Activated T-helper 2 cell treated with anti-CD3 and anti-CD28 coated beads, Interferon-gamma antibody, Interleukin-2, Interleukin-4, amounts not matched to agents 10 μg/mL and 5 μg/mL and 100 μg/mL, durations not matched to agents 14 hours and 24 hours and 36 hours (primary cell): Measurements from ENCODE around the gene CENPP. TPM values are rescaled to one million over a fixed set of nuclear protein-coding genes. Genes with fewer than 3 reads are reported as not detected.

ENCODE experiments used
- DNase-seq: peaks from one replicate; pipeline ENCODE4 v3.0.0; 2021; ENCODE audit warnings: low spot score
- H3K27ac Mint-ChIP-seq: one replicate; pipeline ENCODE4 v1.8.0; 2021; ENCODE audit warnings: mixed read lengths
- H3K27me3 Mint-ChIP-seq: one replicate; pipeline ENCODE4 v1.8.0; 2021; ENCODE audit warnings: low read depth, mixed read lengths
- H3K36me3 Mint-ChIP-seq: one replicate; pipeline ENCODE4 v1.8.0; 2021; ENCODE audit warnings: low read depth, mixed read lengths
- H3K4me1 Mint-ChIP-seq: one replicate; pipeline ENCODE4 v1.8.0; 2021; ENCODE audit warnings: low read depth, mixed read lengths
- H3K4me3 Mint-ChIP-seq: one replicate; pipeline ENCODE4 v1.8.0; 2021; ENCODE audit warnings: low read depth, mild to moderate bottlenecking, moderate library complexity, mixed read lengths
- H3K9me3 Mint-ChIP-seq: one replicate; pipeline ENCODE4 v1.8.0; 2021; ENCODE audit warnings: mixed read lengths
- intact Hi-C: fragments of 100-400 bp; cut with micrococcal nuclease; formaldehyde crosslinking; loops from one replicate; pipeline ENCODE4 v1.15.1; 2023
- total RNA-seq: library from RNA; stranded (reverse); gene quantifications from 2 replicates; pipeline ENCODE4 v1.2.3, GENCODE V29; 2022

The CENPP gene
- total RNA-seq, 1 donor from 2014 or later: 19.2 TPM

- H3K27ac Mint-ChIP-seq: no peak overlapping the region
- peaks cover 21% of the 10 kb centered on the region for H3K4me1 Mint-ChIP-seq
- peaks cover 18% of the 10 kb centered on the region for H3K36me3 Mint-ChIP-seq
- no peaks in the 10 kb centered on the region for H3K9me3 Mint-ChIP-seq
- no peaks in the 10 kb centered on the region for H3K27me3 Mint-ChIP-seq
- DNase-seq: no peak
- intact Hi-C loops: no loop called here
- H3K4me3 Mint-ChIP-seq: no peak overlapping the region
Observed at GRCh38 chr9:92661127-92661526, 335.4 kb downstream of the CENPP start.

DNA sequence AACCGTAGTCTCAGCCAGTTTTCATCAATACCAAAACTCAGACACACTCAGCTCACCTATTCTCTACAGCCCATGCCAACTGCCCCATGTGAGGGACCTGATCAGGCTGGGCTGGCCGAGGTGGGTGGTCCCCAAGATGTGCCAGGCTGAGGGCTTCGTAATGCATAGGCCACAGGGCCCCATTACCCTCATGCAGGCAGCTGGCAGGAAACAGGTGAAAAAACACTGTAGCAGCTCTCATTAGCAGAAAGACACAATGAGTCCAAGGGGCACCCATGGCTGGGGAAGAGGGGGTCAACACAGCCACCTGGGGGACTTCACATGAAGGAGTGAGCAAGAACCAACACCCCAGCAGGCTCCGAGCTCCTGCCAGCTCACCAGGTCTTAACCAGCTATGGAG lies 336.0 kb downstream of the CENPP start:
- Mint-ChIP-seq H3K9me3 (no peaks in the 10 kb centered on the region), H3K4me1 (peaks cover 22% of the 10 kb centered on the region), H3K4me3 (no peak overlapping the region), H3K36me3 (peaks cover 15% of the 10 kb centered on the region), H3K27ac (peak overlapping the region; percentile 2), H3K27me3 (no peaks in the 10 kb centered on the region)
- intact Hi-C loops: no loop called here
- DNase-seq: no peak

GRCh38 chr9:92663126-92663525 lies 337.4 kb downstream of the CENPP start:
- peaks cover 22% of the 10 kb centered on the region for H3K36me3 Mint-ChIP-seq
- H3K9me3 Mint-ChIP-seq: no peaks in the 10 kb centered on the region

DNA sequence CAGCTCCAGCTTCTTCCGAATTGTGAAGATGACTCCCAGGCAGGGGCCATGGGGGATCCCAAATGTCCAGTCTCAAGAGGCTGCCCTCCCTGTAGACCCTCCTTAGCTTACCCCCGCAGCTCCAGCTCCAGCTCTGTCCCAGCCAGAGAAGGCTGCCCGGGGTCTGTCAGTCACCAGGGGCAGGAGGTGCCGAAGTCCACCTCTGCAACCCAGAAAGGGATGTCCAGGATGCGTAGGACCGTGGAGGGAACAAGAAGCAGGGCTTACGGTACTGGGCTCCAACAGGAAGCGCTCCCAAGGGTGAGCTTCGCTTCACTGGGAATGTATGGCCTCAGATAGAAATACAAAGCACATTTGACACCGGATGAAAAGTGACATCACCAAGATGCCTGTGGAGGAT lies 338.2 kb downstream of the CENPP start:
- DNase-seq: no peak
- no peaks in the 10 kb centered on the region for H3K27me3 Mint-ChIP-seq
- no peak overlapping the region for H3K27ac Mint-ChIP-seq
- H3K9me3 Mint-ChIP-seq: no peaks in the 10 kb centered on the region
- peaks cover 34% of the 10 kb centered on the region for H3K4me1 Mint-ChIP-seq
- peaks cover 27% of the 10 kb centered on the region for H3K36me3 Mint-ChIP-seq
- H3K4me3 Mint-ChIP-seq: no peak overlapping the region
- intact Hi-C loops: no loop called here

More at GRCh38 chr9:92663126-92663525, 337.4 kb downstream of the CENPP start:
- H3K4me3 Mint-ChIP-seq: no peak overlapping the region
- H3K27me3 Mint-ChIP-seq: no peaks in the 10 kb centered on the region
- DNase-seq: no peak
- peaks cover 27% of the 10 kb centered on the region for H3K4me1 Mint-ChIP-seq
- intact Hi-C loops: no loop called here
- no peak overlapping the region for H3K27ac Mint-ChIP-seq

DNA sequence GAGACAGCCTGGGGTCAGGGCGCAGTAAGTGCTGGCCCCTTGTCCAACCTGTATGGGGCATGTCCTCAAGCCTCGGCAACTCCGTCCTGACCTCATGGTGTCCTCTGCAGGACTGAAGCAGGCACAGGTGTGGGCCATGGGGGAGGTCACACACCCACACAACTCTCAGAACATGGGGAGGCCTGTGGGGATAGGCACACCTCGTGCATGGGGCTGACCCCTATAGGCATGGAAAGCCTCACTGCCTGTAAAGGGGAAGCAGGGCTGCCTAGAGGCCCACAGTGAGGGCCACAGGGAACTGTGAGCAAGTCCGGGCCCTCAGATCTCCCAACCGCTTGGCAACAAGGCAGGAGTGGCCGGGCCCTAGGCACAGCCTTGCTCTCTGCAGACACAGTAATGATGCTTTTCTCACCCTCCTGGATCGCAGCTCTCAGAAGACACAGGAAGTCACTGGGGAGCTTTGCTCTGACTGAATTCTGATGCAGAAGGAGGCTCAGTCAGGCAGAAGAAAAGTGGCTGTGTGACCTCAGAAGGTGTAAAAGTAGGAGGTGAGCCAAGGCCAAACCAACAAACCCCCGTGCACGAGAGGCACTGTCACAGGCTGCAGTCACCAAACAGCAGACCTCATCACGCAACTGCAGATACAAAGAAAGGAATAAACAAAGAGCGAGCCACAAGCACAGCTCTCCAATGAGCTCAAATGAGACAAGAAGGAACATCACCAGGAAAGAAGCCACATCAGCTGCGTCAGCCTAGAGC lies 338.8 kb downstream of the CENPP start:
- H3K4me1 Mint-ChIP-seq: peaks cover 36% of the 10 kb centered on the region
- DNase-seq: no peak
- H3K27me3 Mint-ChIP-seq: no peaks in the 10 kb centered on the region
- intact Hi-C loops: loop anchor here (5.0 kb wide), 1 partner anchor 32 kb away; no protein-coding TSS in a partner anchor
- no peaks in the 10 kb centered on the region for H3K9me3 Mint-ChIP-seq
- peak overlapping the region; percentile 46 for H3K4me3 Mint-ChIP-seq
- peak overlapping the region; percentile 75 for H3K27ac Mint-ChIP-seq
- peaks cover 29% of the 10 kb centered on the region for H3K36me3 Mint-ChIP-seq

DNA sequence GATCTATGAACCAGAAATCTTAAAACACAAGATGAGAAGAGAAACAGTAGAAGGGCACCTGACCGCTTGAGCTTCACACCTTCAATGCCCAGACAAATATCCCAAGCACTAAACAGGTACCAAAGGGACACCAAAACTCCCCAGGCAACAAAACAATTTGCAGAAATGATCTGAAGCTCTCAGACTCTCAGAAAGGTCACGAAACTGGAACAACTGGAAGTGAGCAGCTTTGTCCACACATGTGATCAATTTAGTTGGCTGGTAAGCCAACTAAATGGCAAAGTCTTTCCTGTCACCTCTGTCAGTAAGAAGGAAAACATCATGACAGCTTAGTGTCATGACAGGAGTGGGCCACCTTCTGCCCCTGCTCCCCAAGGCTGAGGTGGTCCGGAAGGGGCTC lies 340.1 kb downstream of the CENPP start:
- Mint-ChIP-seq H3K27me3 (no peaks in the 10 kb centered on the region), H3K36me3 (peaks cover 29% of the 10 kb centered on the region), H3K27ac (peak overlapping the region; percentile 24), H3K4me3 (no peak overlapping the region), H3K9me3 (no peaks in the 10 kb centered on the region), H3K4me1 (peaks cover 36% of the 10 kb centered on the region)
- intact Hi-C loops: loop anchor here (5.0 kb wide), 1 partner anchor 34 kb away; no protein-coding TSS in a partner anchor
- no peak for DNase-seq

- Mint-ChIP-seq H3K4me3 (no peak overlapping the region), H3K4me1 (peaks cover 36% of the 10 kb centered on the region), H3K27me3 (no peaks in the 10 kb centered on the region), H3K36me3 (peaks cover 29% of the 10 kb centered on the region), H3K27ac (peak overlapping the region; percentile 24), H3K9me3 (no peaks in the 10 kb centered on the region)
- intact Hi-C loops: loop anchor here (5.0 kb wide), 1 partner anchor 34 kb away; no protein-coding TSS in a partner anchor
- DNase-seq: no peak
Observed at GRCh38 chr9:92666236-92666635, 340.5 kb downstream of the CENPP start.

DNA sequence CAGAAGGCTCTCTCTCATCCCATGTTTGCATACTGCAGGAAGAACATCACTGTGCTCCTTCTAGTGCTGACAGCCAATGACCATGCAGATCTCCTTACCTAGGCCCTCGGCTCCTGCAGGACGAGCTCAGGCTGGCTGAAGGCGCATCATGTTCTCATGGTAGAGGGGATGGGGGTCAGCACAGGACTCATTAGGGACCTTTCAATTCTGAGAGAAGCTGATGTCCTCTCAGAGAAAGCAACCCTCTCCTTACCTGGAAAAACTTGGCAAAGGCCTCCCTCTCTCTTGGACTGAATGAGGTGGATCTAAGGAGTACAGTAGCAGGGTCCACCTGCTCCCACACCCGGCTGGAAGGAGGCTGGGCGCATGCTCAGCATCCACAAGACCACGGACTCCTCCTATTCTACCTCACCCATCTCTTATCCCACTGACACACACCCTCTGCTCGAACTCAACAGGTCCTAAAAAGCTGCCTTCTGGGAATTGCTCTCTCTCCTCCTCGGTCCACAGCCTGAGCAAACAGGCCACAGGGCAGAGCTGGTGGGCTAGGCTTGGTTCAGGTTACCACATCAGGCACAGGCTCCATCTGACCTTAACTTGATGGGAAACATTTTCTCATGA lies 341.3 kb downstream of the CENPP start:
- no peak for DNase-seq
- H3K4me1 Mint-ChIP-seq: peaks cover 36% of the 10 kb centered on the region
- no peak overlapping the region for H3K4me3 Mint-ChIP-seq
- no peak overlapping the region for H3K27ac Mint-ChIP-seq
- intact Hi-C loops: loop anchor here (5.0 kb wide), 1 partner anchor 35 kb away; no protein-coding TSS in a partner anchor
- H3K9me3 Mint-ChIP-seq: no peaks in the 10 kb centered on the region
- H3K27me3 Mint-ChIP-seq: no peaks in the 10 kb centered on the region
- H3K36me3 Mint-ChIP-seq: peaks cover 29% of the 10 kb centered on the region

- peak overlapping the region; percentile 93 for H3K4me3 Mint-ChIP-seq
Observed at GRCh38 chr9:92668746-92669526, 343.2 kb downstream of the CENPP start.

GRCh38 chr9:92669527-92669889 lies 343.8 kb downstream of the CENPP start:
- Mint-ChIP-seq H3K4me3 (peak overlapping the region; percentile 93), H3K9me3 (no peaks in the 10 kb centered on the region), H3K4me1 (peaks cover 27% of the 10 kb centered on the region), H3K27ac (peak overlapping the region; percentile 81), H3K36me3 (peaks cover 31% of the 10 kb centered on the region), H3K27me3 (no peaks in the 10 kb centered on the region)
- DNase-seq: peak; percentile 25
- intact Hi-C loops: loop anchor here (5.0 kb wide), 1 partner anchor 37 kb away; no protein-coding TSS in a partner anchor

More at GRCh38 chr9:92668746-92669526, 343.2 kb downstream of the CENPP start:
- Mint-ChIP-seq H3K27ac (peak overlapping the region; percentile 81), H3K36me3 (peaks cover 31% of the 10 kb centered on the region), H3K27me3 (no peaks in the 10 kb centered on the region), H3K4me1 (peaks cover 31% of the 10 kb centered on the region), H3K9me3 (no peaks in the 10 kb centered on the region)
- intact Hi-C loops: loop anchor here (5.0 kb wide), 1 partner anchor 37 kb away; no protein-coding TSS in a partner anchor
- DNase-seq: no peak
